ENCODE results near the gene GRM7.

GRM7 gene

GRCh38 chr3:7241584-7242302 is 380.8 kb downstream of the GRM7 start:
- DNase-seq (ENCODE audit: low spot score) = no peak

GRCh38 chr3:7242303-7242635 is 381.4 kb downstream of the GRM7 start:
- DNase-seq (ENCODE audit: low spot score) = no peak

GRCh38 chr3:7249493-7250076 is 388.7 kb downstream of the GRM7 start:
- peak; percentile 12 for DNase-seq (ENCODE audit: low spot score)

GRCh38 chr3:7254251-7254650 is 393.3 kb downstream of the GRM7 start:
- no peak for DNase-seq (ENCODE audit: low spot score)

- DNase-seq (ENCODE audit: low spot score) = no peak
These were observed 400.1 kb downstream of the GRM7 start for GRCh38 chr3:7260975-7261374.

GRCh38 chr3:7263347-7264195 is 402.7 kb downstream of the GRM7 start:
- DNase-seq (ENCODE audit: low spot score) = no peak

- DNase-seq (ENCODE audit: low spot score) = no peak
These were observed 403.2 kb downstream of the GRM7 start for GRCh38 chr3:7264196-7264526.

- DNase-seq (ENCODE audit: low spot score) = no peak
These were observed 404.8 kb downstream of the GRM7 start for GRCh38 chr3:7265736-7266135.

GRCh38 chr3:7266551-7266950 is 405.6 kb downstream of the GRM7 start:
- DNase-seq (ENCODE audit: low spot score) = no peak

- no peak for DNase-seq (ENCODE audit: low spot score)
These were observed 409.8 kb downstream of the GRM7 start for GRCh38 chr3:7270731-7271130.

GRCh38 chr3:7271631-7272030 is 410.7 kb downstream of the GRM7 start:
- no peak for DNase-seq (ENCODE audit: low spot score)

- no peak for DNase-seq (ENCODE audit: low spot score)
These were observed 411.3 kb downstream of the GRM7 start for GRCh38 chr3:7272203-7272602.

GRCh38 chr3:7275396-7275795 is 414.5 kb downstream of the GRM7 start:
- peak; percentile 56 for DNase-seq (ENCODE audit: low spot score)

GRCh38 chr3:7280318-7280717 is 419.4 kb downstream of the GRM7 start:
- DNase-seq (ENCODE audit: low spot score) = no peak

- DNase-seq (ENCODE audit: low spot score) = peak; percentile 68
These were observed 422.1 kb downstream of the GRM7 start for GRCh38 chr3:7282988-7283387.

GRCh38 chr3:7285505-7285904 is 424.6 kb downstream of the GRM7 start:
- DNase-seq (ENCODE audit: low spot score) = peak; percentile 20

GRCh38 chr3:7288133-7288532 is 427.2 kb downstream of the GRM7 start:
- no peak for DNase-seq (ENCODE audit: low spot score)

GRCh38 chr3:7289121-7289520 is 428.2 kb downstream of the GRM7 start:
- no peak for DNase-seq (ENCODE audit: low spot score)

- no peak for DNase-seq (ENCODE audit: low spot score)
These were observed 429.3 kb downstream of the GRM7 start for GRCh38 chr3:7290077-7290825.

GRCh38 chr3:7292362-7292761 is 431.4 kb downstream of the GRM7 start:
- no peak for DNase-seq (ENCODE audit: low spot score)

GRCh38 chr3:7293286-7293685 is 432.4 kb downstream of the GRM7 start:
- no peak for DNase-seq (ENCODE audit: low spot score)

GRCh38 chr3:7305561-7305960 is 444.6 kb downstream of the GRM7 start:
- no peak for DNase-seq (ENCODE audit: low spot score)

GRCh38 chr3:7306901-7307300 is 446.0 kb downstream of the GRM7 start:
- no peak for DNase-seq (ENCODE audit: low spot score)
